WTC11 (cell line): ENCODE measurements around the gene MRPL46. TPM values are rescaled to one million over a fixed set of nuclear protein-coding genes. Genes with fewer than 3 reads are reported as not detected.

Source experiments
- ATAC-seq: fragments of 200-7000 bp; cut with Tn5 transposase; 2 replicates; pipeline ENCODE4 v1.10.0; 2021; ENCODE audit warnings: mild to moderate bottlenecking, moderate library complexity
- CTCF ChIA-PET: fragments of 300-600 bp; sonication (Branson Sonifier 250); formaldehyde crosslinking; loops from one replicate; lab custom pipeline; 2021; ENCODE audit warnings: antibody characterized with exemption; lab: Charles Lee
- POLR2A ChIA-PET: fragments of 350-600 bp; sonication (Branson Sonifier 250); formaldehyde crosslinking; loops from one replicate; lab custom pipeline; 2021; ENCODE audit warnings: antibody characterized with exemption; lab: Charles Lee
- DNase-seq: peaks from one replicate; pipeline ENCODE4 v3.0.0; 2021; ENCODE audit warnings: low spot score
- H3K27ac Mint-ChIP-seq: 2 replicates; pipeline ENCODE4 v1.8.0; 2021; ENCODE audit warnings: mixed read lengths
- H3K27me3 Mint-ChIP-seq: 2 replicates; pipeline ENCODE4 v1.8.0; 2021; ENCODE audit warnings: low read depth, mild to moderate bottlenecking, moderate library complexity, mixed read lengths
- H3K36me3 Mint-ChIP-seq: 2 replicates; pipeline ENCODE4 v1.8.0; 2021; ENCODE audit warnings: mixed read lengths
- H3K4me1 Mint-ChIP-seq: 2 replicates; pipeline ENCODE4 v1.8.0; 2022; ENCODE audit warnings: mixed read lengths
- H3K4me3 Mint-ChIP-seq: 2 replicates; pipeline ENCODE4 v1.8.0; 2021; ENCODE audit warnings: mild to moderate bottlenecking, moderate library complexity, mixed read lengths
- H3K9me3 Mint-ChIP-seq: 2 replicates; pipeline ENCODE4 v1.8.0; 2021; ENCODE audit warnings: mixed read lengths
- FOXK1 ChIP-seq: sonication (generic); formaldehyde crosslinking; IDR thresholded peaks from 2 replicates; pipeline ENCODE4 v1.8.0; 2022; ENCODE audit warnings: mild to moderate bottlenecking, moderate library complexity, missing genetic modification reagents
- GABPB1 ChIP-seq: sonication (generic); formaldehyde crosslinking; IDR thresholded peaks from 2 replicates; pipeline ENCODE4 v1.8.1; 2023; ENCODE audit warnings: mild to moderate bottlenecking, missing genetic modification reagents
- JUN ChIP-seq: sonication (generic); formaldehyde crosslinking; IDR thresholded peaks from 2 replicates; pipeline ENCODE4 v1.8.0; 2023; ENCODE audit warnings: mild to moderate bottlenecking, missing genetic modification reagents
- MYBL2 ChIP-seq: sonication (generic); formaldehyde crosslinking; IDR thresholded peaks from 2 replicates; pipeline ENCODE4 v1.8.1; 2023; ENCODE audit warnings: mild to moderate bottlenecking, moderate library complexity, missing genetic modification reagents
- PRRX2 ChIP-seq: fragments of 250-450 bp; sonication (Bioruptor Pico); IDR thresholded peaks from 2 replicates; pipeline ENCODE4 v1.8.0; 2021; ENCODE audit warnings: mild to moderate bottlenecking
- RELA ChIP-seq: sonication (generic); formaldehyde crosslinking; IDR thresholded peaks from 2 replicates; pipeline ENCODE4 v1.8.1; 2022; ENCODE audit warnings: missing genetic modification reagents, mild to moderate bottlenecking, borderline replicate concordance
- TEAD1 ChIP-seq: sonication (generic); formaldehyde crosslinking; IDR thresholded peaks from 2 replicates; pipeline ENCODE4 v1.8.0; 2022; ENCODE audit warnings: mild to moderate bottlenecking, missing genetic modification reagents
- ZBTB21 ChIP-seq: sonication (generic); formaldehyde crosslinking; IDR thresholded peaks from 2 replicates; pipeline ENCODE4 v1.8.1; 2023; ENCODE audit warnings: mild to moderate bottlenecking, missing genetic modification reagents, borderline replicate concordance
- total RNA-seq: library from RNA; stranded (reverse); gene quantifications from 3 replicates; pipeline ENCODE4 v1.2.3, GENCODE V29; 2021
- TF ChIP-seq, protein P1 (sequence below): sonication (generic); formaldehyde crosslinking; IDR thresholded peaks from 2 replicates; pipeline ENCODE4 v1.8.1; 2023; ENCODE audit warnings: mild to moderate bottlenecking, missing genetic modification reagents, borderline replicate concordance
- TF ChIP-seq, protein P2 (sequence below): sonication (generic); formaldehyde crosslinking; IDR thresholded peaks from 2 replicates; pipeline ENCODE4 v1.8.1; 2023; ENCODE audit warnings: mild to moderate bottlenecking, missing genetic modification reagents, moderate library complexity
- TF ChIP-seq, protein P3 (sequence below): sonication (generic); formaldehyde crosslinking; IDR thresholded peaks from 2 replicates; pipeline ENCODE4 v1.8.1; 2022; ENCODE audit warnings: missing genetic modification reagents, borderline replicate concordance
- TF ChIP-seq, protein P4 (sequence below): sonication (generic); formaldehyde crosslinking; conservative IDR thresholded peaks from 2 replicates; pipeline ENCODE4 v1.8.1; 2023; ENCODE audit warnings: mild to moderate bottlenecking, low read depth, missing genetic modification reagents, moderate library complexity
- TF ChIP-seq, protein P5 (sequence below): sonication (generic); formaldehyde crosslinking; IDR thresholded peaks from 2 replicates; pipeline ENCODE4 v1.8.1; 2022; ENCODE audit warnings: low read depth, missing genetic modification reagents, borderline replicate concordance

The MRPL46 gene
- total RNA-seq, 1 experiment from 2014 or later = 26.8 TPM

DNA sequence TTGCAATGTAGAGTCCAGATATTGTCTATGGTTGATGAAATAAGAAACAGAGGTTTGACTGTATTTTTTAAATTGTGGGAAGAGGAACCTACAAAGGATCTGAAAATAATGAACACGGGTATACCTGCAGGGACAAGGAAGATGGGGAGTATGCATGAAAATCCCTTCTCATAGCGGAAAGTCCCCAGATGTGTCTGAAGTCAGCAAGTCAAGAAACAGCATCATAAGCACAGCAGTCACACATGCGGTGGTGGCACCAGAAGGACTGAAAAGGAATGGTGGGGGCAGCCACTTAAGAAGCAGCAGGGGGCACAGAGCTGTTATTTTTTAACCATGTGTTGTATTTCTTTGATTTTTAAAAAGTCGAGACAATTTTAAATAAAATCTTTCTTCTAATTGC, 5.0 kb upstream of the MRPL46 start (continued):
- TF ChIP-seq, protein P1, sequence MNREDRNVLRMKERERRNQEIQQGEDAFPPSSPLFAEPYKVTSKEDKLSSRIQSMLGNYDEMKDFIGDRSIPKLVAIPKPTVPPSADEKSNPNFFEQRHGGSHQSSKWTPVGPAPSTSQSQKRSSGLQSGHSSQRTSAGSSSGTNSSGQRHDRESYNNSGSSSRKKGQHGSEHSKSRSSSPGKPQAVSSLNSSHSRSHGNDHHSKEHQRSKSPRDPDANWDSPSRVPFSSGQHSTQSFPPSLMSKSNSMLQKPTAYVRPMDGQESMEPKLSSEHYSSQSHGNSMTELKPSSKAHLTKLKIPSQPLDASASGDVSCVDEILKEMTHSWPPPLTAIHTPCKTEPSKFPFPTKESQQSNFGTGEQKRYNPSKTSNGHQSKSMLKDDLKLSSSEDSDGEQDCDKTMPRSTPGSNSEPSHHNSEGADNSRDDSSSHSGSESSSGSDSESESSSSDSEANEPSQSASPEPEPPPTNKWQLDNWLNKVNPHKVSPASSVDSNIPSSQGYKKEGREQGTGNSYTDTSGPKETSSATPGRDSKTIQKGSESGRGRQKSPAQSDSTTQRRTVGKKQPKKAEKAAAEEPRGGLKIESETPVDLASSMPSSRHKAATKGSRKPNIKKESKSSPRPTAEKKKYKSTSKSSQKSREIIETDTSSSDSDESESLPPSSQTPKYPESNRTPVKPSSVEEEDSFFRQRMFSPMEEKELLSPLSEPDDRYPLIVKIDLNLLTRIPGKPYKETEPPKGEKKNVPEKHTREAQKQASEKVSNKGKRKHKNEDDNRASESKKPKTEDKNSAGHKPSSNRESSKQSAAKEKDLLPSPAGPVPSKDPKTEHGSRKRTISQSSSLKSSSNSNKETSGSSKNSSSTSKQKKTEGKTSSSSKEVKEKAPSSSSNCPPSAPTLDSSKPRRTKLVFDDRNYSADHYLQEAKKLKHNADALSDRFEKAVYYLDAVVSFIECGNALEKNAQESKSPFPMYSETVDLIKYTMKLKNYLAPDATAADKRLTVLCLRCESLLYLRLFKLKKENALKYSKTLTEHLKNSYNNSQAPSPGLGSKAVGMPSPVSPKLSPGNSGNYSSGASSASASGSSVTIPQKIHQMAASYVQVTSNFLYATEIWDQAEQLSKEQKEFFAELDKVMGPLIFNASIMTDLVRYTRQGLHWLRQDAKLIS = no peak
- TF ChIP-seq RELA (no peak), PRRX2 (CRISPR knock-in tag) (no peak)
- TF ChIP-seq, protein P2, sequence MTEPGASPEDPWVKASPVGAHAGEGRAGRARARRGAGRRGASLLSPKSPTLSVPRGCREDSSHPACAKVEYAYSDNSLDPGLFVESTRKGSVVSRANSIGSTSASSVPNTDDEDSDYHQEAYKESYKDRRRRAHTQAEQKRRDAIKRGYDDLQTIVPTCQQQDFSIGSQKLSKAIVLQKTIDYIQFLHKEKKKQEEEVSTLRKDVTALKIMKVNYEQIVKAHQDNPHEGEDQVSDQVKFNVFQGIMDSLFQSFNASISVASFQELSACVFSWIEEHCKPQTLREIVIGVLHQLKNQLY (CRISPR knock-in tag) = no peak

DNA sequence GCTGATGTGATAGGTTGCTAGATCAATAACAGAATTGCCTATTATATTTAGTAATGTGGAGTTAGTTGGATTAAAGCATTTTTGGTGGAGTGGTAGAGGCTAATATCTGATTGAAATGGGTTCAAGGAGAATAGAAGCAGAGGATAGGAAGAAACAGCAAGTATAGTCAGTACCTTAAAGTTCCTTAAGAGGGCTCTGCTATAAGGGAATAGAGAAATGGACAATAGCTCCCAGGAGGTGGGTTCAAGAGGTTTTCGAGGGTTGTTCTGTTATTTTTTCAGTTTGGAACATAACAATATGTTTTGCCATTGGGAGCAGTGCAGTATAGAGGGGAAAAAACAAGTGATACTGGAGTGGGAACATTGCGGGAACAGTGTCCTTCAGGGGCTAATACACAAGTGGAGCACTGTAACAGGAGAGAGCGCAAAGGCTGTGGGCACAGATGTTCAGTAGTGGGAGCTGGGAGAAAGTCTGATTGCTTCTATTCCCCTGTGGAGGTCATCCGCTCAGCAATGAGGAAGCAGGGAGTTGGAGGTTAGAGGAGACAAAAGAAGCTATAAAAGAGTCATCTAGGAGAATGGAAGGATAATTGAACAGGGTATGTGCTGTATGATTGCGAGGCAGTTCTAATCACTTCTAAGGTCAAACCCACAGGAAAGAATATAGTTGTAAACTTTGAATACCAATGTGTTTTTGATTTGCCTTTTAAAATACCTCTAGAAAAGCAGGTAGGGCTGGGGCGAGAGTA, 3.6 kb upstream of the MRPL46 start:
- ChIA-PET CTCF (interaction anchor here (0.9 to 2.1 kb wide), 5 partner anchors 11 to 408 kb away, joined by 3 to 5 read pairs (median 4); no protein-coding TSS in a partner anchor), POLR2A (no interaction called here)
- peaks cover 8% of the 10 kb centered on the region for H3K36me3 Mint-ChIP-seq
- H3K27me3 Mint-ChIP-seq = no peaks in the 10 kb centered on the region
- no peak overlapping the region for H3K4me3 Mint-ChIP-seq
- ATAC-seq (no peak), DNase-seq (no peak)
- peaks cover 16% of the 10 kb centered on the region for H3K4me1 Mint-ChIP-seq
- no peak overlapping the region for H3K27ac Mint-ChIP-seq
- H3K9me3 Mint-ChIP-seq = no peaks in the 10 kb centered on the region
- TF ChIP-seq MYBL2 (CRISPR knock-in tag) (no peak), GABPB1 (CRISPR knock-in tag) (no peak), JUN (no peak), TEAD1 (CRISPR knock-in tag) (no peak), FOXK1 (CRISPR knock-in tag) (no peak), ZBTB21 (CRISPR knock-in tag) (no peak)
- TF ChIP-seq, protein P3, sequence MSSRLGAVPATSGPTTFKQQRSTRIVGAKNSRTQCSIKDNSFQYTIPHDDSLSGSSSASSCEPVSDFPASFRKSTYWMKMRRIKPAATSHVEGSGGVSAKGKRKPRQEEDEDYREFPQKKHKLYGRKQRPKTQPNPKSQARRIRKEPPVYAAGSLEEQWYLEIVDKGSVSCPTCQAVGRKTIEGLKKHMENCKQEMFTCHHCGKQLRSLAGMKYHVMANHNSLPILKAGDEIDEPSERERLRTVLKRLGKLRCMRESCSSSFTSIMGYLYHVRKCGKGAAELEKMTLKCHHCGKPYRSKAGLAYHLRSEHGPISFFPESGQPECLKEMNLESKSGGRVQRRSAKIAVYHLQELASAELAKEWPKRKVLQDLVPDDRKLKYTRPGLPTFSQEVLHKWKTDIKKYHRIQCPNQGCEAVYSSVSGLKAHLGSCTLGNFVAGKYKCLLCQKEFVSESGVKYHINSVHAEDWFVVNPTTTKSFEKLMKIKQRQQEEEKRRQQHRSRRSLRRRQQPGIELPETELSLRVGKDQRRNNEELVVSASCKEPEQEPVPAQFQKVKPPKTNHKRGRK (CRISPR knock-in tag) = no peak
- TF ChIP-seq, protein P4, sequence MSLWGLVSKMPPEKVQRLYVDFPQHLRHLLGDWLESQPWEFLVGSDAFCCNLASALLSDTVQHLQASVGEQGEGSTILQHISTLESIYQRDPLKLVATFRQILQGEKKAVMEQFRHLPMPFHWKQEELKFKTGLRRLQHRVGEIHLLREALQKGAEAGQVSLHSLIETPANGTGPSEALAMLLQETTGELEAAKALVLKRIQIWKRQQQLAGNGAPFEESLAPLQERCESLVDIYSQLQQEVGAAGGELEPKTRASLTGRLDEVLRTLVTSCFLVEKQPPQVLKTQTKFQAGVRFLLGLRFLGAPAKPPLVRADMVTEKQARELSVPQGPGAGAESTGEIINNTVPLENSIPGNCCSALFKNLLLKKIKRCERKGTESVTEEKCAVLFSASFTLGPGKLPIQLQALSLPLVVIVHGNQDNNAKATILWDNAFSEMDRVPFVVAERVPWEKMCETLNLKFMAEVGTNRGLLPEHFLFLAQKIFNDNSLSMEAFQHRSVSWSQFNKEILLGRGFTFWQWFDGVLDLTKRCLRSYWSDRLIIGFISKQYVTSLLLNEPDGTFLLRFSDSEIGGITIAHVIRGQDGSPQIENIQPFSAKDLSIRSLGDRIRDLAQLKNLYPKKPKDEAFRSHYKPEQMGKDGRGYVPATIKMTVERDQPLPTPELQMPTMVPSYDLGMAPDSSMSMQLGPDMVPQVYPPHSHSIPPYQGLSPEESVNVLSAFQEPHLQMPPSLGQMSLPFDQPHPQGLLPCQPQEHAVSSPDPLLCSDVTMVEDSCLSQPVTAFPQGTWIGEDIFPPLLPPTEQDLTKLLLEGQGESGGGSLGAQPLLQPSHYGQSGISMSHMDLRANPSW = no peak
- TF ChIP-seq, protein P5, sequence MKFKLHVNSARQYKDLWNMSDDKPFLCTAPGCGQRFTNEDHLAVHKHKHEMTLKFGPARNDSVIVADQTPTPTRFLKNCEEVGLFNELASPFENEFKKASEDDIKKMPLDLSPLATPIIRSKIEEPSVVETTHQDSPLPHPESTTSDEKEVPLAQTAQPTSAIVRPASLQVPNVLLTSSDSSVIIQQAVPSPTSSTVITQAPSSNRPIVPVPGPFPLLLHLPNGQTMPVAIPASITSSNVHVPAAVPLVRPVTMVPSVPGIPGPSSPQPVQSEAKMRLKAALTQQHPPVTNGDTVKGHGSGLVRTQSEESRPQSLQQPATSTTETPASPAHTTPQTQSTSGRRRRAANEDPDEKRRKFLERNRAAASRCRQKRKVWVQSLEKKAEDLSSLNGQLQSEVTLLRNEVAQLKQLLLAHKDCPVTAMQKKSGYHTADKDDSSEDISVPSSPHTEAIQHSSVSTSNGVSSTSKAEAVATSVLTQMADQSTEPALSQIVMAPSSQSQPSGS (CRISPR knock-in tag) = no peak
